Activated CD8-positive, alpha-beta memory T cell treated with anti-CD3 and anti-CD28 coated beads, Interleukin-2, amount 50 U/mL, for 24 hours (primary cell): ENCODE data around the gene VPS72.
"Not testable (repeated sequence)": the region's sequence is repeated elsewhere in the genome, so short reads cannot be mapped to it uniquely, and the experiment has no call there.

ENCODE experiments used
- DNase-seq: peaks from one replicate; pipeline ENCODE4 v3.0.0-alpha.2; 2020; ENCODE audit errors: extremely low read depth

VPS72 gene

GRCh38 chr1:151189637-151190445, at the start of gene VPS72:
VPS72 (minus strand) TSS chr1:151190197; CDS start chr1:151190121, 76 bp downstream.
- peak; percentile 72 for DNase-seq

GRCh38 chr1:151238467-151238739, 48.4 kb upstream of the VPS72 start:
- no peak for DNase-seq

- no peak for DNase-seq
These were observed 47.9 kb upstream of the VPS72 start for GRCh38 chr1:151237678-151238466.

GRCh38 chr1:151235235-151235634, 45.2 kb upstream of the VPS72 start:
- no peak for DNase-seq

DNA sequence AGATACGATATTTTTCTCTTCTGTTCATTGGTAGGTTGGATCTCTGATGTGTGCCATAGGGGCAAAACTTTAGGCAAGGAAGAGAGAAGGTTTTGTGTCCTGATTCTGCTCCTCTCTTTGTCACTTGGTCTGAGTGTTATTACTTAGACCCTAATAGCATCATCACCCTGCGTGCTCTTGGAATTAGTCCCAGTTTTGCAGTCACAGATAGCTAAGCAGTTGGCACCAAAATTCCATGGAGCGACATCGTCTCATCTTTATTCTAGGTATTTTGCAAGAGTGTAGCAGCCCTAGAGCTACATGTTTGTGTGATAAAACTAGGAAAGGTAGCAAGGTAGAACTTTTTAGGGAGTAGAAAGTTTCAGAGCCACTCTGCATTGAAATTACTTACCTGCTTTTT, 32.1 kb upstream of the VPS72 start:
- no peak for DNase-seq

- no peak for DNase-seq
These were observed 31.6 kb upstream of the VPS72 start for GRCh38 chr1:151221616-151222015.

- DNase-seq, result no peak
These were observed 23.6 kb upstream of the VPS72 start for GRCh38 chr1:151213560-151213959.

DNA sequence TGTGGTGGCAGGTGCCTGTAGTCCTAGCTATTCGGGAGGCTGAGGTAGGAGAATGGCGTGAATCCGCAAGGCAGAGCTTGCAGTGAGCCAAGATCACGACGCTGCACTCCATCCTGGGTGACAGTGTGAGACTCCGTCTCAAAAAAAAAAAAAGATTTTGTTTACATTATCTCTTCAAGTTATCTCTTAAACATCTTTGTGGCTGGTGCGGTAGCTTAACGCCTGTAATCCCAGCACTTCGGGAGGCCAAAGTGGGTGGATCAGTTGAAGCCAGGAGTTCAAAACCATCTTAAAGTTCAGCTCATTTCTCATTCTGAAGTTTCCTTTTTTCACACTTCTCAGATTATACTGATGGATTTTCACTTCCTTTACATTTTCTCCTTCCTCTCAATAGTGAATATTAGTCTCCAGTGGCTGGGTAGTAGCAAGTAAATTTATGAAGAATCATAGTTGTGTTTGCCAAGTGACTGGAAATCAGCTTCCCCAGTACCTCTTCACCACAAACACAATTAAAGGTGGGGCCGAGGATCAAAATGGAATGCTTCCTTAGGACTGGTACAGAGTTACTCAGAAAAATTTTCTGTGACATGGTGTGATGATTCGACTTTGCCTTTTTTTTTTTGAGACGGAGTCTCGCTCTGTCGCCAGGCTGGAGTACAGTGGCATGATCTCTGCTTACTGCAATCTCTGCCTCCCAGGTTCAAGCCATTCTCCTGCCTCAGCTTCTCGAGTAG, 22.1 kb upstream of the VPS72 start:
- no peak for DNase-seq

DNA sequence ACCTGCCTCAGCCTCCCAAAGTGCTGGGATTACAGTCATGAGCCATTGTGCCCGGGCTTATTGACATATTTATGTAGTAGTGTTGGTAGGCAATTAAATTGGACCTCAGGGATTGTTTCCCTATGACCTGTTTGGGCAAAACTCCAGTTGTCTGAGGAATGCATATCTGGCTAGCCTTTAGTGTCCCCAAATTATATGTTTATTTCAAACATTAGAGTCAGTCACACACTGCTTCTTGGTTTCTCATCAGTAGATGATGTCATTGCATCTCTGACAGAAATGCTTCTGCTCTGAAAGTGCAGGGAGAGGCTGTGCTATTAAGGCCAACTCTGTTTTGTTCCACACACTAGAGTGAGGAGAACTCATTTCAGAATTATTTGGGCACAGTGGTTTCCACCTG, 20.8 kb upstream of the VPS72 start:
- no peak for DNase-seq

GRCh38 chr1:151205381-151205965, 15.5 kb upstream of the VPS72 start:
- not testable (repeated sequence) for DNase-seq

DNA sequence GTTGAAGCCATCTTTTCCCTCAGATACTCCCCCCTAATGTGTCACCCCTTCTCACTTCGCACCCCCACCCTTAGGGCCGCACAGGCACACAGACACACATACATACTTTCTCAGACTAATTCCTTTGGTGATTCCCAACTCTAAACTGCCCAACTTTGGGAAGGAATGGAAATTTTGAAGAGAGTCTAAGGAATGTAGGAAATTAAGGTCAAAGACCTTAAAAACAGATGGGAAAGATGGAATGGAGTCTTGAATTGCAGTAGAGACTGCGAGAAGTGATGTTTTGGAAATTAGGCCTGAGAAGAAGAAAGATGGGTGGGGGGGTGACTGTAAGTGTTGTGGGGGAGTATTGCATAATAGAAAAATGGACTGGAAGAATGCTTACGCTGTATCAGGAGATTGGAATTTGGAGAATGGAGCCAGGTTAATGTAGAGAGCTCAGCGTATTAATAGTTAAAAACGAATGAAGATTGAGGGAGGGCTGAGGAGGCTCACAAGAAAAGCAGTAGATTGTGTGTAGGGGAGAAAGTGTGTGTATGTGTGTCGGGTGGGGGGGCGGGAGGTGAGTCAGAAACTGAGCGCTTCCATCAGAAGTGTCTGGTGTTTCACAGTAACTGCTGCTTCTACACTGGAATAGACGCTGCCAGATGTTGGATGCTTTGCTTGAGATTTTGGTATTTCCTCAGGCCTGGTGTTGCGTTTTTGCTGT, 10.0 kb upstream of the VPS72 start:
- DNase-seq, result no peak

GRCh38 chr1:151198254-151199127, 8.5 kb upstream of the VPS72 start, which contains the start of gene PIP5K1A:
PIP5K1A (plus strand) TSS chr1:151198552; CDS start chr1:151198997, 445 bp downstream.
- DNase-seq, result peak; percentile 98

GRCh38 chr1:151197863-151198253, 7.9 kb upstream of the VPS72 start:
- DNase-seq, result no peak

DNA sequence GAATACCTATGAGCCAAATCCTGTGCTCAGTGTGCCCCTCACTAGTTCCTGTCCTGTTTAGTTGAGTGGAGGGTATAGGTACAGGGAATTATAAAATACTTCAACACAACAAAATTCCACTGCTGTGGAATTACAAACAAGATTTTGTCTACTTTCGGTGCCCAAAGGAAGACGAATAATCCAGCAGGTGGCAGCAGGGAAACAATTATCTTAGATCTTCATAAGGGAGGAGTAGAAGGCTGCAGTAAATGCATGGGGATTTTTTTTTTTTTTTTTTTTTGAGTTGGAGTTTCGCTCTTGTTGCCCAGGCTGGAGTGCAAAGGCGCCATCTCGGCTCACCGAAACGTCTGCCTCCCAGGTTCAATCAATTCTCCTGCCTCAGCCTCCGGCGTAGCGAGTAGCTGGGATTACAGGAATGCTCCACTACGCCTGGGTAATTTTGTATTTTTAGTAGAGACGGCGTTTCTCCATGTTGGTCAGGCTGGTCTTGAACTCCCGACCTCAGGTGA, 6.3 kb upstream of the VPS72 start:
- DNase-seq, result no peak

GRCh38 chr1:151194894-151195594, 5.0 kb upstream of the VPS72 start:
- DNase-seq, result not testable (repeated sequence)

DNA sequence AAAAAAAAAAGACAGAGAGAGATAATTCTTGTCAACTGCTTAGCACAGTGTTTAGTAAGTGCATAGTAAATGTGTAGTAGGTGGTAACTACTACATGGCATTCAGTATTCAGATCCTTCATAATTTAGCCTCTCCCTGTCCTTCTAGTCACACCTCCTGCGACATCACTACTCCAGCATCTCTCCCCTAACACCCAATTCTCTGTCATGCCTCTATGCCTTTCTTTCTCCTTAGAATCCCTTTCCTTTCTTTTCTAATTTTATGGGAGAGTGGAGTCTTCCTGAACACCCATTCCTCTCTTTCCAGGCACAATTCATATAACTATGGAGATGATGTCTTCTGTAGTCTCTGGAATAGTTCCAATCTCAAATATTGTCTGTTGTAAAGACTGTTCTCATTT, 3.9 kb upstream of the VPS72 start:
- no peak for DNase-seq

DNA sequence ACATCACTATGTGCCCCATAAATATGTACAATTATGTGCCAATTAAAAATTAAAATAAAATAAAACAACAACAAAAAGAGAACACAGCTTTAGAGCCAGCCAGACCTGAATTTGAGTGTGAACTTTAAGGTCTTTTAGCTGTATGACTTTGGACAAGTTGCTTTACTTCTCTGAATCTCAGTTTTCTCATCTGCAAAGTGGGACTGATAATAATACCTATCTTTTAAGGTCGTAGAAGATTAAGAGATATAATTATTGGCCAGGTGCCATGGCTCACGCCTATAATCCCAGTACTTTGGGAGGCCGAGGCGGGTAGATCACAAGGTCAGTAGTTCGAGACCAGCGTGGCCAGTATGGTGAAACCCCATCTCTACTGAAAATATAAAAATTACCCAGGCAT, 3.3 kb upstream of the VPS72 start:
- DNase-seq, result no peak

DNA sequence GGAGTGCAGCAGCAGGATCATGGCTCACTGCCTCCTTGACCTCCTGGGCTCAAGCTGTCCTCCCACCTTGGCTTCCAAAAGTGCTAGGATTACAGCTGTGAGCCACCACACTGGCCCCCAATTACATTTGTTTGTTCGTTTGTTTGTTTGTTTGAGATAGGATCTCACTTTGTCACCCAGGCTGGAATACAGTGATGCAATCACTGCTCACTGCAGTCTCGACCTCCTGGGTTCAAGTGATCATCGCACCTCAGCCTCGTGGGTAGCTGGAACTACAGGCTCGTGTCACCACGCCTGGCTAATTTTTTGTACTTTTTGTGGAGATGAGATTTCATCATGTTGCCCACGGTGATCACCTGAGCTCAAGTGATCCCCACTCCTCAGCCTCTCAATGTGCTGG, 2.0 kb upstream of the VPS72 start:
- DNase-seq, result no peak

- DNase-seq, result not testable (repeated sequence)
These were observed 1.3 kb downstream of the VPS72 start for GRCh38 chr1:151188667-151189066.

GRCh38 chr1:151187205-151187604, 2.8 kb downstream of the VPS72 start:
- no peak for DNase-seq
